Measurements from ENCODE around the gene PDE7B. TPM values are rescaled to one million over a fixed set of nuclear protein-coding genes. Genes with fewer than 3 reads are reported as not detected.

Gene PDE7B
- total and polyA plus RNA-seq, 9 of the 15 experiments (the other 6 are each of a cell fraction or from before 2014, with no cell fraction given) = 0.01 TPM; not detected in 8

- Histone ChIP-seq H3K79me2 (ENCODE audit: control insufficient read depth, insufficient read depth, low read length) (no peaks in the 10 kb centered on the region), H2AFZ (ENCODE audit: low read depth, low read length) (no peak overlapping the region), H3K9ac (ENCODE audit: insufficient read depth in 1 of 2, low read depth in 2 of 2, low read length in 2 of 2) (no peak overlapping the region), H3K4me2 (ENCODE audit: insufficient read depth, low read length) (no peak overlapping the region), H3K4me1 (replicated peaks in 1 of 2; ENCODE audit: control insufficient read depth in 2 of 2, insufficient read depth in 2 of 2, low read length in 2 of 2) (no peaks in the 10 kb centered on the region), H3K9me3 (replicated peaks; ENCODE audit: control insufficient read depth, insufficient read depth, low read depth, low read length) (no peaks in the 10 kb centered on the region), H3K36me3 (ENCODE audit: control insufficient read depth, insufficient read depth, low read length) (no peaks in the 10 kb centered on the region), H3K27me3 (ENCODE audit: control insufficient read depth in 2 of 2, insufficient read depth in 2 of 2, low read length in 2 of 2) (no peaks in the 10 kb centered on the region), H3K4me3 (no peak overlapping the region), H3K27ac (ENCODE audit: extremely low read depth, low read depth, low read length) (no peak overlapping the region), H4K20me1 (replicated peaks; ENCODE audit: control insufficient read depth, insufficient read depth, low read length) (no peaks in the 10 kb centered on the region), H3K9me1 (ENCODE audit: control insufficient read depth, insufficient read depth, low read length) (no peaks in the 10 kb centered on the region)
- intact Hi-C loops (cut with micrococcal nuclease) (no loop called here), in situ Hi-C loops (cut with MboI) (no loop called here)
- TF ChIP-seq EGR1 (conservative IDR thresholded peaks at IDR 0.05) (no peak), KDM2B (CRISPR knock-in tag; IDR thresholded peaks at IDR 0.05) (no peak), ZNF143 (CRISPR knock-in tag; IDR thresholded peaks at IDR 0.05) (no peak), ZBTB11 (CRISPR knock-in tag; IDR thresholded peaks at IDR 0.05) (no peak), HDAC8 (tag; IDR thresholded peaks at IDR 0.05) (no peak), FOXJ3 (CRISPR knock-in tag; IDR thresholded peaks at IDR 0.05) (no peak), NCOA4 (IDR thresholded peaks at IDR 0.05; ENCODE audit: partially characterized antibody) (no peak), SETDB1 (IDR thresholded peaks at IDR 0.05; ENCODE audit: low read length) (no peak), SIRT6 (IDR thresholded peaks at IDR 0.05; ENCODE audit: low read depth, low read length) (no peak), DMBX1 (CRISPR knock-in tag; IDR thresholded peaks at IDR 0.05; ENCODE audit: borderline replicate concordance) (no peak), ETV1 (tag; conservative IDR thresholded peaks at IDR 0.05; ENCODE audit: low read depth) (no peak), ZNF184 (CRISPR knock-in tag; IDR thresholded peaks at IDR 0.05) (no peak), SMC3 (conservative IDR thresholded peaks at IDR 0.05; ENCODE audit: insufficient read depth, low read depth, low read length) (no peak), ILK (tag; IDR thresholded peaks at IDR 0.05; ENCODE audit: borderline replicate concordance, low read depth) (no peak), ZNF589 (CRISPR knock-in tag; IDR thresholded peaks at IDR 0.05; ENCODE audit: low read depth) (no peak), PHF21A (IDR thresholded peaks at IDR 0.05; ENCODE audit: borderline replicate concordance, low read depth) (no peak), CHAMP1 (IDR thresholded peaks at IDR 0.05) (no peak)
- WGBS (ENCODE audit: insufficient coverage, low coverage, missing lambda C conversion rate) = 0% methylated on average over 2 of the region's 2 CpGs
- FAIRE-seq (no peak), DNase-seq (ENCODE audit: extremely low read depth in 1 of 4, low spot score in 3 of 4) (no peak), ATAC-seq (no peak)
- POLR2A ChIA-PET = interaction anchor here (1.0 kb wide), 1 partner anchor 8 kb away, joined by 3 read pairs; no protein-coding TSS in a partner anchor
- CTCF ChIA-PET (ENCODE audit: low intra/inter-chr PET ratio) = no interaction called here
- no TSS peak for BruUV-seq (replicated peaks)
Measured at GRCh38 chr6:135962731-135963130, 111.2 kb downstream of the PDE7B start.
